Naive thymus-derived CD4-positive, alpha-beta T cell (primary cell): ENCODE results near the gene GGCT. TPM values are rescaled to one million over a fixed set of nuclear protein-coding genes. Genes with fewer than 3 reads are reported as not detected.

ENCODE experiments used
- ATAC-seq: fragments of 150-1000 bp; cut with Tn5 transposase; 2 replicates; pipeline ENCODE4 v1.10.0; 2021; ENCODE audit warnings: mild to moderate bottlenecking, moderate library complexity
- CTCF ChIA-PET: fragments of 350-600 bp; sonication (Branson Sonifier 250); formaldehyde crosslinking; loops from one replicate; lab custom pipeline; 2021; ENCODE audit warnings: antibody characterized with exemption; lab: Charles Lee
- POLR2A ChIA-PET: fragments of 350-600 bp; sonication (Branson Sonifier 250); formaldehyde crosslinking; loops from one replicate; lab custom pipeline; 2021; ENCODE audit warnings: antibody characterized with exemption, inconsistent platforms; lab: Charles Lee
- DNase-seq, 9 donors: peaks; one replicate each; pipeline versions ENCODE4 v3.0.0 to v3.0.0-alpha.2; 2020 to 2022; ENCODE audit warnings: mixed read lengths in 1 of 9
- H3K27ac ChIP-seq: one replicate; pipeline ENCODE4 v1.7.0; 2013; ENCODE audit warnings: mild to moderate bottlenecking, low read depth, low read length, moderate library complexity
- H3K27me3 ChIP-seq, 2 donors: one replicate each; pipeline ENCODE4 v1.7.0; 2013; ENCODE audit warnings: low read length in 2 of 2, mild to moderate bottlenecking in 2 of 2, moderate library complexity in 2 of 2; ENCODE audit not compliant: control insufficient read depth in 2 of 2, insufficient read depth in 2 of 2
- H3K36me3 ChIP-seq, 3 experiments: 1 replicate in 2 of 3; 2 replicates in 1 of 3; pipeline ENCODE4 v1.7.0; 2013; ENCODE audit warnings: low read length in 3 of 3, mild to moderate bottlenecking in 3 of 3, moderate library complexity in 1 of 3; ENCODE audit not compliant: insufficient read depth in 3 of 3, control insufficient read depth in 2 of 3
- H3K4me1 ChIP-seq, 2 donors: one replicate each; pipeline ENCODE4 v1.7.0; 2013; ENCODE audit warnings: low read length in 2 of 2, mild to moderate bottlenecking in 2 of 2, moderate library complexity in 1 of 2; ENCODE audit not compliant: control insufficient read depth in 2 of 2, insufficient read depth in 2 of 2
- H3K4me3 ChIP-seq: 2 replicates; pipeline ENCODE4 v1.7.0; 2013; ENCODE audit warnings: mild to moderate bottlenecking, low read length
- H3K9me3 ChIP-seq, 3 experiments: 1 replicate in 2 of 3; 2 replicates in 1 of 3; pipeline ENCODE4 v1.7.0; 2013; ENCODE audit warnings: low read length in 3 of 3; ENCODE audit not compliant: control insufficient read depth in 2 of 3
- H3K27ac Mint-ChIP-seq, 9 donors: one replicate each; pipeline ENCODE4 v1.8.0; 2020 to 2022; ENCODE audit warnings: mixed read lengths in 9 of 9, mild to moderate bottlenecking in 8 of 9, moderate library complexity in 5 of 9, inconsistent platforms in 2 of 9
- H3K27me3 Mint-ChIP-seq, 5 donors: one replicate each; pipeline ENCODE4 v1.8.0; 2021 to 2022; ENCODE audit warnings: mixed read lengths in 5 of 5, mild to moderate bottlenecking in 1 of 5
- H3K36me3 Mint-ChIP-seq, 5 donors: one replicate each; pipeline ENCODE4 v1.8.0; 2020 to 2022; ENCODE audit warnings: mixed read lengths in 5 of 5, mild to moderate bottlenecking in 3 of 5, inconsistent platforms in 1 of 5
- H3K4me1 Mint-ChIP-seq, 7 donors: one replicate each; pipeline ENCODE4 v1.8.0; 2020 to 2022; ENCODE audit warnings: mixed read lengths in 7 of 7, mild to moderate bottlenecking in 3 of 7, inconsistent platforms in 1 of 7
- H3K4me3 Mint-ChIP-seq, 10 donors: one replicate each; pipeline ENCODE4 v1.8.0; 2020 to 2022; ENCODE audit warnings: mild to moderate bottlenecking in 10 of 10, mixed read lengths in 10 of 10, moderate library complexity in 6 of 10, inconsistent platforms in 2 of 10
- H3K9me3 Mint-ChIP-seq, 11 donors: one replicate each; pipeline ENCODE4 v1.8.0; 2020 to 2022; ENCODE audit warnings: mixed read lengths in 11 of 11, mild to moderate bottlenecking in 4 of 11, inconsistent platforms in 1 of 11, moderate library complexity in 1 of 11
- intact Hi-C, 2 donors: fragments of 100-400 bp; cut with micrococcal nuclease; formaldehyde crosslinking; loops; one replicate each; pipeline ENCODE4 v1.15.1; 2023
- polyA plus RNA-seq, 2 donors: library from polyadenylated mRNA; unstranded; fragments of 300-500 nt; fragmentation: Illumina TruSeq; gene quantifications; one replicate each; pipeline ENCODE4 v1.2.3, GENCODE V29; 2021
- total RNA-seq, 6 experiments: library from RNA in 5 of 6; stranded (reverse) in 5 of 6; gene quantifications; 1 replicate in 5 of 6; 2 replicates in 1 of 6; pipeline ENCODE4 v1.2.3 and lab custom pipeline; 2021 to 2026

GGCT gene
- total and polyA plus RNA-seq, 7 experiments from 2014 or later, result 9.5 to 39.2 (median 11.4) TPM

DNA sequence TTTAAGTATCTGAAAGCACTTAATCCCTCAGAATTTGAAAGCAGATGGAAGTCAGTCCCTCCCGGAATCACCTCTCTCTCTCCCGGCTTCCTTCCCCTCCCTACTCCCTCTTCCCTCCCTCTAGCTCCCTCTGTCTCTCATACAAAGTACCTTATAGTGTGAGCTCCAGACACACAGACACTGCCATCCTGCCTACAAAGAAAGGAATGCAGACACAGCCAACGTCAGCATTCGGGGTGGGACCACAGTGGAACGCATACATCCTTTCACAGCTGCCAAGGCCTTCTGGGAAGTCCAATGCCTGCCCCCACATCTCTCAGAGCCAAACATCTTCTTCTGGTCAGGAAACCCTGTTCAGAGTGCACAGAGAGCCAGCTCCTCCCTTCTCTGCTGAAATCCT lies 35.3 kb downstream of the GGCT start:
- Histone ChIP-seq H3K9me3 (no peaks in the 10 kb centered on the region), H3K4me1 (peaks cover 4 to 22% of the 10 kb centered on the region in 2 donors), H3K27me3 (no peaks in the 10 kb centered on the region), H3K27ac (no peak overlapping the region), H3K4me3 (no peak overlapping the region), H3K36me3 (no peaks in the 10 kb centered on the region)
- Mint-ChIP-seq H3K36me3 (peaks cover 0 to 36% (median 4%) of the 10 kb centered on the region in 5 donors), H3K4me1 (peaks cover 49 to 83% (median 69%) of the 10 kb centered on the region in 7 donors), H3K9me3 (peaks cover 0 to 3% (median 0%) of the 10 kb centered on the region in 11 donors), H3K27ac (no peak overlapping the region), H3K27me3 (no peaks in the 10 kb centered on the region), H3K4me3 (no peak overlapping the region)
- intact Hi-C loops, result no loop called here
- ChIA-PET CTCF (no interaction called here), POLR2A (interaction anchor here (0.7 kb wide), 1 partner anchor 9 kb away, joined by 3 read pairs; the partner anchor contains the start of gene NOD1)
- DNase-seq (peak in 1 of 9 donors; percentile 6), ATAC-seq (no peak)

DNA sequence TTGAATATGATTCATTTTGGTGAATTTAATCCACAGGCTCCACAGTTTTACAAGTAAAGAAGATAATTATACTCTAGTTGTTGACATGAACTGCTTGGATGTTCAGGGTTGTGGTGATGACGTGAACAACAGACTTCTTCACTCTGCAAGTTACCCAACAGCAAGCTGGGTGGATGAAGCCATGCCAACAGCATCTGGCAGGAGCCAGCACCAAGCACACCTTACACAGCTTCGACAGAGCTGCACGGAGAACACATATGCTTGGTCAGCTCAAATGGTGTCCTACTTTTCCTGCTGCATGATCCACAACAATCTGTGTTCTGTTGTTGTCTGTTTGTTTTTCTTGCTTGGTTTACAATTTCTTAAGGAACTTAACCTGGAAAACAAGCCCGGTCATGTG lies 35.8 kb downstream of the GGCT start:
- ChIA-PET CTCF (no interaction called here), POLR2A (interaction anchor here (0.7 kb wide), 1 partner anchor 9 kb away, joined by 3 read pairs; the partner anchor contains the start of gene NOD1)
- Histone ChIP-seq H3K36me3 (no peaks in the 10 kb centered on the region), H3K4me1 (peaks cover 4 to 22% of the 10 kb centered on the region in 2 donors), H3K27me3 (no peaks in the 10 kb centered on the region), H3K4me3 (no peak overlapping the region), H3K9me3 (no peaks in the 10 kb centered on the region), H3K27ac (no peak overlapping the region)
- peak overlapping the region in 2 of 10 donors; percentile 10 to 20 for H3K4me3 Mint-ChIP-seq
- peaks cover 0 to 32% (median 0%) of the 10 kb centered on the region in 5 donors for H3K36me3 Mint-ChIP-seq
- intact Hi-C loops, result no loop called here
- ATAC-seq, result no peak
- H3K27ac Mint-ChIP-seq, result peak overlapping the region in 3 of 9 donors; percentile 16 to 36 (median 19)
- H3K27me3 Mint-ChIP-seq, result no peaks in the 10 kb centered on the region
- peaks cover 0 to 3% (median 0%) of the 10 kb centered on the region in 11 donors for H3K9me3 Mint-ChIP-seq
- peaks cover 50 to 82% (median 64%) of the 10 kb centered on the region in 7 donors for H3K4me1 Mint-ChIP-seq
- no peak for DNase-seq

DNA sequence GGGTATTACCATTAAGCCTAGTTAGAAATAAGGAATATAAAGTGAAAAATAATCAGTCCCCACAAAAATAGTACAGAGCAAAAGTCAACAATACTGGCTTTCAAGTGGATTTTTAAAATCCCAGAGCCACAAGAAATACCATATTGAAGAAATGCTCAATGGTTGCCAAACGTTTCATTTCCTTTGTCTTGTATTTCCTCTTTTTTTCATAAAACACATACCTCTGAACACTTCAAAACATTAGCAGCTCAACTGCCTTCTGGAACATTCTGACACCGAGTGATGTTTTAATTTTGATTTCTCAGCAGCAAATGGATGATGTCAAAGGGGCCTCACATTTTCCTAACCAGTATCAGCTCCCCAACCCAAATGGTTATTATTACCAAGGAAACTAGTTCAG lies 36.6 kb downstream of the GGCT start:
- ATAC-seq (no peak), DNase-seq (no peak)
- H3K27ac ChIP-seq, result no peak overlapping the region
- H3K36me3 ChIP-seq, result no peaks in the 10 kb centered on the region
- POLR2A ChIA-PET, result no interaction called here
- H3K4me3 ChIP-seq, result no peak overlapping the region
- Mint-ChIP-seq H3K4me1 (peaks cover 47 to 79% (median 58%) of the 10 kb centered on the region in 7 donors), H3K27ac (peak overlapping the region in 5 of 9 donors; percentile 8 to 51 (median 19)), H3K36me3 (peaks cover 0 to 31% (median 0%) of the 10 kb centered on the region in 5 donors), H3K4me3 (peak overlapping the region in 3 of 10 donors; percentile 10 to 27 (median 20)), H3K27me3 (no peaks in the 10 kb centered on the region), H3K9me3 (peaks cover 0 to 3% (median 0%) of the 10 kb centered on the region in 11 donors)
- CTCF ChIA-PET, result no interaction called here
- H3K9me3 ChIP-seq, result no peaks in the 10 kb centered on the region
- no peaks in the 10 kb centered on the region for H3K27me3 ChIP-seq
- intact Hi-C loops, result no loop called here
- peaks cover 4 to 22% of the 10 kb centered on the region in 2 donors for H3K4me1 ChIP-seq

DNA sequence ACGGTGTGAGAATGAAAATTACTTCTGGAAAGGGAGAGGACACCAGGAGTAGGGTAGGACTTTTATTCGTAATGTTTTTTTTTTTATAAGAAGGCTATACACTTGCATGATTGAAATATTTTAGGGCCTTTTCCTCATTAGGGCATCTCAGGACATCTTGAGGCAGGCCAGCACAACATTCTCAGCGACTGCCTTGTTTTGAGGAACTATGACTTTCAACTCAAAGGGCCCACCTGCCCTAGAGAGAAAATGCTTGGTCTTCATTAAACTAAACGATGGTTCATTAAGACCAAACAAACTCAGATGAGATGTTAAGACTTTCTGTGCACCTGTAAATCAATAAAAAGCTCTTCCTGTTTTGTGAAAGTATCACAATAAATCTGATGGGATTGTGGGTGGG lies 37.4 kb downstream of the GGCT start:
- Mint-ChIP-seq H3K36me3 (peaks cover 0 to 24% (median 0%) of the 10 kb centered on the region in 5 donors), H3K27me3 (no peaks in the 10 kb centered on the region), H3K4me1 (peaks cover 44 to 72% (median 51%) of the 10 kb centered on the region in 7 donors), H3K9me3 (peaks cover 0 to under 1% (median 0%) of the 10 kb centered on the region in 11 donors), H3K27ac (no peak overlapping the region), H3K4me3 (no peak overlapping the region)
- DNase-seq (no peak), ATAC-seq (no peak)
- Histone ChIP-seq H3K4me1 (peaks cover 2 to 21% of the 10 kb centered on the region in 2 donors), H3K9me3 (no peaks in the 10 kb centered on the region), H3K4me3 (no peak overlapping the region), H3K36me3 (no peaks in the 10 kb centered on the region), H3K27me3 (no peaks in the 10 kb centered on the region), H3K27ac (no peak overlapping the region)
- ChIA-PET CTCF (no interaction called here), POLR2A (no interaction called here)
- intact Hi-C loops, result no loop called here

DNA sequence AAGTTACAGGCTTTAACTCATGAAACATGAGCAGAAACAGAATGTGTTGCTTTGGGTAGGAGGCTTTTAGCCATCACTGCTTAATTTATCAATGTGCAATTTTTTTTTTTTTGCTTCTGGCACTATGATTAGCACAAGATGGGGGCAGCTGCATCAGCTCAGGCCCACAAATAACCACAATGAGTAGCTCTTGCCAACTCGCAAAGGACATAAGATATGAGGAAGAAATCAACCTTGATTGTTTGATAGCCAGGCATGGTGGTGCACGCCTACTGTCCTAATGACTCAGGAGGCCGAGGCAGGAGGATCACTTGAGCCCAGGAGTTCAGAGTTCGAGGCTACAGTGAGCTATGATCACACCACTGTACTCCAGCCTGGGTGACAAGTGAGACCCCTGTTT lies 38.4 kb downstream of the GGCT start:
- Mint-ChIP-seq H3K4me3 (no peak overlapping the region), H3K4me1 (peaks cover 34 to 62% (median 43%) of the 10 kb centered on the region in 7 donors), H3K27ac (no peak overlapping the region), H3K36me3 (peaks cover 0 to 21% (median 0%) of the 10 kb centered on the region in 5 donors), H3K9me3 (no peaks in the 10 kb centered on the region), H3K27me3 (no peaks in the 10 kb centered on the region)
- H3K36me3 ChIP-seq, result no peaks in the 10 kb centered on the region
- intact Hi-C loops, result no loop called here
- peak; percentile 20 for ATAC-seq
- no peak overlapping the region for H3K4me3 ChIP-seq
- ChIA-PET POLR2A (no interaction called here), CTCF (interaction anchor here (0.9 kb wide), 1 partner anchor 102 kb away, joined by 3 read pairs; no protein-coding TSS in a partner anchor)
- H3K9me3 ChIP-seq, result no peaks in the 10 kb centered on the region
- peaks cover 0 to 11% of the 10 kb centered on the region in 2 donors for H3K4me1 ChIP-seq
- no peaks in the 10 kb centered on the region for H3K27me3 ChIP-seq
- no peak overlapping the region for H3K27ac ChIP-seq
- DNase-seq, result no peak

DNA sequence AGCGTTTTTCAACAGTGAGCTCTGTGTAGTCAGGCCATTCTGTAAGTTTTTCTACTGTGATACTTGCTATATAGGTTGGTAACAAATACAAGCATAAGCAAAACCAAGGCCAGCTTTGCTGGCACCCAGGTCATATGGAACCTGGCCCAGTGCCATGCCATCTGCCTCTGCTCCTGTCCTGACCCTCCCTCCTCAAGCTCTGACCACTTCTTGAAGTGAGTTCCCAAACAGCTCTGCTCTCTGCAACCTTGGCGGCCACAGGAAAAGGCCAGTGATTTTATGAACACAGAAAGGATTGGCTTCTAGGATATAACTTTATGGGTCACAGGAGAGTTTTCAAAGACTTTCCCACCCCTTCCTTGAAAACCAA lies 38.8 kb downstream of the GGCT start:
- H3K4me1 ChIP-seq, result peaks cover 0 to 6% of the 10 kb centered on the region in 2 donors
- no peaks in the 10 kb centered on the region for H3K27me3 ChIP-seq
- no peak for DNase-seq
- CTCF ChIA-PET, result interaction anchor here (0.9 kb wide), 1 partner anchor 101 kb away, joined by 3 read pairs; no protein-coding TSS in a partner anchor
- POLR2A ChIA-PET, result no interaction called here
- no peaks in the 10 kb centered on the region for H3K27me3 Mint-ChIP-seq
- H3K9me3 Mint-ChIP-seq, result no peaks in the 10 kb centered on the region
- H3K27ac Mint-ChIP-seq, result peak overlapping the region in 1 of 9 donors; percentile 42
- H3K4me1 Mint-ChIP-seq, result peaks cover 29 to 57% (median 40%) of the 10 kb centered on the region in 7 donors
- no peak overlapping the region for H3K4me3 ChIP-seq
- no peaks in the 10 kb centered on the region for H3K9me3 ChIP-seq
- H3K4me3 Mint-ChIP-seq, result no peak overlapping the region
- H3K36me3 Mint-ChIP-seq, result peaks cover 0 to 21% (median 0%) of the 10 kb centered on the region in 5 donors
- no peaks in the 10 kb centered on the region for H3K36me3 ChIP-seq
- H3K27ac ChIP-seq, result no peak overlapping the region
- intact Hi-C loops, result no loop called here
- no peak for ATAC-seq
